Spleen (tissue), 3 donors: ENCODE measurements around the gene PHF21A.

Experiments used
- POLR2A ChIP-seq, 3 donors: fragments of 450-650 bp; IDR thresholded peaks; one replicate each; pipeline ENCODE4 v1.5.1; 2017; ENCODE audit warnings: antibody characterized with exemption in 3 of 3, mild to moderate bottlenecking in 1 of 3
- POLR2AphosphoS5 ChIP-seq, 3 donors: sonication (generic); formaldehyde crosslinking; IDR thresholded peaks; one replicate each; pipeline ENCODE4 v1.5.1; 2017; ENCODE audit warnings: antibody characterized with exemption in 3 of 3

GRCh38 chr11:45930951-45931570 is 190.2 kb downstream of the PHF21A start:
- no peak for TF ChIP-seq POLR2AphosphoS5 (IDR thresholded peaks at IDR 0.05)
- TF ChIP-seq POLR2A (IDR thresholded peaks at IDR 0.05), result no peak
